ENCODE data around the gene RFX6.

RFX6 gene

DNA sequence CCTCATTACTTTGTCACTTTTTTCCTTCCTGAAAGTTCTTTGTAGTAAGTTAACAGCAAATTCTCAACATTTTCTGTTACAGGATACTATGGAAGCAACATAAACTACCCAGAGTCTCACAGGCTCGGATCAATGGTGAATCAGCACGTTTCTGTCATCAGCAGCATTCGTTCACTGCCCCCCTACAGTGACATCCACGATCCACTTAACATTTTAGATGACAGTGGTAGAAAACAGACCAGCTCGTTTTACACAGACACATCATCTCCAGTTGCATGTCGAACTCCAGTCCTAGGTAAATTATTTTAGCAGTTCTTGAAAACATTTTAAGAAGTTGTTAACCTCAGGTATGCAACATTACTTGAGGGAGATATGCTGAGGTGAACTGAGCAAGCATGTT, 51.6 kb downstream of the RFX6 start:
- no peak overlapping the region for H2AFZ ChIP-seq (ENCODE audit: low read depth, low read length, severe bottlenecking)
- no peak overlapping the region for H3K27ac ChIP-seq (ENCODE audit: low read depth, low read length)
- H3F3A ChIP-seq (ENCODE audit: insufficient read depth), result no peaks in the 10 kb centered on the region
- no peaks in the 10 kb centered on the region for H3K27me3 ChIP-seq (ENCODE audit: low read length)
- H4K20me1 ChIP-seq (ENCODE audit: low read depth, low read length), result no peaks in the 10 kb centered on the region
- no peaks in the 10 kb centered on the region for H3K9me3 ChIP-seq (ENCODE audit: insufficient read depth, low read length)
- TF ChIP-seq EZH2phosphoT487 (conservative IDR thresholded peaks at IDR 0.05; ENCODE audit: low read length), result no peak
- TF ChIP-seq, protein P1, sequence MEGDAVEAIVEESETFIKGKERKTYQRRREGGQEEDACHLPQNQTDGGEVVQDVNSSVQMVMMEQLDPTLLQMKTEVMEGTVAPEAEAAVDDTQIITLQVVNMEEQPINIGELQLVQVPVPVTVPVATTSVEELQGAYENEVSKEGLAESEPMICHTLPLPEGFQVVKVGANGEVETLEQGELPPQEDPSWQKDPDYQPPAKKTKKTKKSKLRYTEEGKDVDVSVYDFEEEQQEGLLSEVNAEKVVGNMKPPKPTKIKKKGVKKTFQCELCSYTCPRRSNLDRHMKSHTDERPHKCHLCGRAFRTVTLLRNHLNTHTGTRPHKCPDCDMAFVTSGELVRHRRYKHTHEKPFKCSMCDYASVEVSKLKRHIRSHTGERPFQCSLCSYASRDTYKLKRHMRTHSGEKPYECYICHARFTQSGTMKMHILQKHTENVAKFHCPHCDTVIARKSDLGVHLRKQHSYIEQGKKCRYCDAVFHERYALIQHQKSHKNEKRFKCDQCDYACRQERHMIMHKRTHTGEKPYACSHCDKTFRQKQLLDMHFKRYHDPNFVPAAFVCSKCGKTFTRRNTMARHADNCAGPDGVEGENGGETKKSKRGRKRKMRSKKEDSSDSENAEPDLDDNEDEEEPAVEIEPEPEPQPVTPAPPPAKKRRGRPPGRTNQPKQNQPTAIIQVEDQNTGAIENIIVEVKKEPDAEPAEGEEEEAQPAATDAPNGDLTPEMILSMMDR (IDR thresholded peaks at IDR 0.05; ENCODE audit: insufficient read depth, low read length, poor library complexity, severe bottlenecking), result no peak
- H3K9ac ChIP-seq (ENCODE audit: low read length), result no peak overlapping the region
- no peaks in the 10 kb centered on the region for H3K36me3 ChIP-seq (ENCODE audit: low read length)
- H3K4me2 ChIP-seq (ENCODE audit: low read depth, low read length, poor library complexity, severe bottlenecking), result no peak overlapping the region
- H3K4me3 ChIP-seq (ENCODE audit: insufficient read depth, low read length, poor library complexity, severe bottlenecking), result no peak overlapping the region
- H3K79me2 ChIP-seq (ENCODE audit: insufficient read depth, low read length), result no peaks in the 10 kb centered on the region
- H3K9me2 ChIP-seq (replicated peaks; ENCODE audit: insufficient read depth, low read length), result no peaks in the 10 kb centered on the region

GRCh38 chr6:116929825-116930224, 52.8 kb downstream of the RFX6 start:
- no peak for TF ChIP-seq EZH2phosphoT487 (conservative IDR thresholded peaks at IDR 0.05; ENCODE audit: low read length)
- TF ChIP-seq, protein P1 (IDR thresholded peaks at IDR 0.05; ENCODE audit: insufficient read depth, low read length, poor library complexity, severe bottlenecking), result no peak
- H4K20me1 ChIP-seq (ENCODE audit: low read depth, low read length), result no peaks in the 10 kb centered on the region
- H3K9ac ChIP-seq (ENCODE audit: low read length), result no peak overlapping the region
- H3K4me2 ChIP-seq (ENCODE audit: low read depth, low read length, poor library complexity, severe bottlenecking), result no peak overlapping the region
- no peaks in the 10 kb centered on the region for H3K79me2 ChIP-seq (ENCODE audit: insufficient read depth, low read length)
- H3K27ac ChIP-seq (ENCODE audit: low read depth, low read length), result no peak overlapping the region
- no peak overlapping the region for H3K4me3 ChIP-seq (ENCODE audit: insufficient read depth, low read length, poor library complexity, severe bottlenecking)
- H2AFZ ChIP-seq (ENCODE audit: low read depth, low read length, severe bottlenecking), result no peak overlapping the region
- no peaks in the 10 kb centered on the region for H3K9me2 ChIP-seq (replicated peaks; ENCODE audit: insufficient read depth, low read length)
- no peaks in the 10 kb centered on the region for H3K36me3 ChIP-seq (ENCODE audit: low read length)
- H3F3A ChIP-seq (ENCODE audit: insufficient read depth), result no peaks in the 10 kb centered on the region
- H3K27me3 ChIP-seq (ENCODE audit: low read length), result no peaks in the 10 kb centered on the region
- no peaks in the 10 kb centered on the region for H3K9me3 ChIP-seq (ENCODE audit: insufficient read depth, low read length)

GRCh38 chr6:116931456-116931855, 54.4 kb downstream of the RFX6 start:
- H3K79me2 ChIP-seq (ENCODE audit: insufficient read depth, low read length), result no peaks in the 10 kb centered on the region
- no peak overlapping the region for H2AFZ ChIP-seq (ENCODE audit: low read depth, low read length, severe bottlenecking)
- H3F3A ChIP-seq (ENCODE audit: insufficient read depth), result no peaks in the 10 kb centered on the region
- no peaks in the 10 kb centered on the region for H3K27me3 ChIP-seq (ENCODE audit: low read length)
- no peaks in the 10 kb centered on the region for H3K9me3 ChIP-seq (ENCODE audit: insufficient read depth, low read length)
- no peak overlapping the region for H3K4me3 ChIP-seq (ENCODE audit: insufficient read depth, low read length, poor library complexity, severe bottlenecking)
- TF ChIP-seq EZH2phosphoT487 (conservative IDR thresholded peaks at IDR 0.05; ENCODE audit: low read length), result no peak
- TF ChIP-seq, protein P1 (IDR thresholded peaks at IDR 0.05; ENCODE audit: insufficient read depth, low read length, poor library complexity, severe bottlenecking), result no peak
- no peak overlapping the region for H3K9ac ChIP-seq (ENCODE audit: low read length)
- H3K9me2 ChIP-seq (replicated peaks; ENCODE audit: insufficient read depth, low read length), result no peaks in the 10 kb centered on the region
- H3K4me2 ChIP-seq (ENCODE audit: low read depth, low read length, poor library complexity, severe bottlenecking), result no peak overlapping the region
- H4K20me1 ChIP-seq (ENCODE audit: low read depth, low read length), result no peaks in the 10 kb centered on the region
- H3K36me3 ChIP-seq (ENCODE audit: low read length), result no peaks in the 10 kb centered on the region
- no peak overlapping the region for H3K27ac ChIP-seq (ENCODE audit: low read depth, low read length)

Measured in SU-DHL-6 (cell line).